ENCODE measurements around the gene DNAJC1.
"Not testable (repeated sequence)": the region's sequence is repeated elsewhere in the genome, so short reads cannot be mapped to it uniquely, and the experiment has no call there.

Gene DNAJC1

DNA sequence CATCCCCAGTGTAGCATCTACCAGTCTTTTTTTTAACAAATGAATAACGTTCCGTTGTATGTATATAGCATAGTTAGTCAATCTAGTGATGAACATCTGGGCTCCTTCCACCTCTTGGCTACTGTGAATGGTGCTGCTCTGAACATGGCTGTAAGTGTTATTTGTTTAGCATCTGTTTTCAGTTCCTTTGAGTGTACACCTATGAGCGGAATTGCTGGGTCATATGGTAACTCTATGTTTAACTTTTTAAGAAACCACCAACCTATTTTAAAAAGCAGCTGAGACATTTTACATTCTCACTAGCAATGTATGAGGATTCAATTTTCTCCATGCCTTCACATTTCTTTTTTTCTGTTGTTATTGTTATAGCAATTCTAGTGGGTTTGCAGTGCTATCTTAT, 178.2 kb downstream of the DNAJC1 start:
- DNase-seq (ENCODE audit: low read depth) = no peak

DNA sequence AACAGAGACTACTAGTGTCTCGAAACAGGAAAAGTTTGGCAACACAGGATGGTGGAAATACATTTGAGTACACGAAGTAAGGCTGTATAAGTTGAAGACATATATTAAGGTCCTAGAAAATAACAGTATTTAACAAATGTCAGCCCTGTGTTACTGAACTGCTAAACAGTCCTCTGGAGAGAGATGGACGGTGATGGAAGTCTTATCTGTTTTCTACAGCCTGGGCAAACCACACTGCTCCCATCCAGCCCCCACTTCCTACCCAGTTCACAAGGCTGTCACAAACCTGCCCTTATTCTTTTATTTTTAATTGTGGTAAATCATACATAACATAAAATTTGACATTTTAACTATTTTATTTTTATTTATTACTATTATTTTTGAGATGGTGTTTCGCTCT, 179.1 kb downstream of the DNAJC1 start:
- DNase-seq (ENCODE audit: low read depth) = no peak

DNA sequence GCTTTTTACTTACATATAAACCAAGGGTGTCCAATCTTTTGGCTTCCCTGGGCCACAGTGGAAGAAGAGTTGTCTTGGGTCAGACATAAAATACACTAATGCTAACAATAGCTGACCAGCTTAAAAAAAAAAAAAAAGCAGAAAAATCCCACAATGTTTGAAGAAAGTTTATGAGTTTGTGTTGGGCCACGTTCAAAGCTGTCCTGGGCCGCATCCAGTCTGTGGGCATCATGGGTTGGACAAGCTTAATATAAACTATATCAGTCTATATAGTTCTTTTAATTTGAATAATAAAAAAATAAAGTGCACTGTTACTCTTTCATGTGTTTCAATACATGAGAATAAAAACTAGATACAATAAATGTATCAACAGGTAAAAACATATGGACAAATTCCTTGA, 179.9 kb downstream of the DNAJC1 start:
- DNase-seq (ENCODE audit: low read depth) = no peak

DNA sequence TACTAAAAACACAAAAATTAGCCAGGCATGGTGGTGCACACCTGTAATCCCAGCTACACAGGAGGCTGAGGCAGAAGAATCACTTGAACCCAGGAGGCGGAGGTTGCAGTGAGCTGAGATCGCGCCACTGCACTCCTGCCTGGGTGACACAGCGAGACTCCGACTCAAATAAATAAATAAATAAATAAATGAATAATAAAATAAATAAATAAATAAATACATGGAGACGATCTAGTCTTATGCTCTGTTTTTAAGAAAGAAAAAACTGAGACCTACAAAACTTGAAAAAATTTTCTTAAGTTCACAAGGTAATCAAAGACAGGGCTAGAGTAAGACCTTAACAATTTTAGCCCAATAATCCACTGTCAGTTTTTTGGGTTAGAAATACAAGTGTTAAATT, 181.3 kb downstream of the DNAJC1 start:
- DNase-seq (ENCODE audit: low read depth) = not testable (repeated sequence)

DNA sequence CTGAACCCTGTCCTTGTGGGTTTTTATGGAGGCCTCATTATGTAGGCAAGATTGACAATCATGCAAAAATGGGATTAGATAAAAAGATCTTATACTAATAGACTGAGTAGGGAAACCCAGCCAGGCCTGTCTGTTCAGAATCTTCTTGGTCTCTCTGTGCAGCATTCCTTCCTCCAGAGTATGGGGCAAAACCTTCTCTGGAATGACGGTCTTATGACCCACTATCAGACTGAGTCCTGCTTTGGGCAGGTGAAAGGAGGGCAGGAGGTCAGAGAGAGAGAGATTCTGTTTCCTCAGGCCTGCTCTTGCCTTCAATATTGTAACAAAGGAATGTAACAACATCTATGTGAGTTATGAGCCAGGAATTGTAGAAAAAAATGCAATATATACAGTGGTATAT, 182.6 kb downstream of the DNAJC1 start:
- DNase-seq (ENCODE audit: low read depth) = no peak

DNA sequence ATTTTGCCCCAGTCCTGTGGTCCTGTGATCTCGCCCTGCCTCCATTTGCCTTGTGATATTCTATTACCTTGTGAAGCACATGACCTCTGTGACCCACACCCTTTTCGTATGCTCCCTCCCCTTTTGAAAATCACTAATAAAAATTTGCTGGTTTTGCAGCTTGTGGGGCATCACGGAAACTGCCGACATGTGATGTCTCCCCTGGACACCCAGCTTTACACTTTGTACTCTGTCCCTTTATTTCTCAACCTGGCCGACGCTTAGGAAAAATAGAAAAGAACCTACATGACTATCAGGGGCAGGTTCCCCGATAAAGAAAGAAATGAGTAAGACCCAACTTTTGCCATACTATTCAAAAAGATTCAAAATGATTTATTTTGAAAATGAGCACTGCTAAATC, 185.1 kb downstream of the DNAJC1 start:
- not testable (repeated sequence) for DNase-seq (ENCODE audit: low read depth)

DNA sequence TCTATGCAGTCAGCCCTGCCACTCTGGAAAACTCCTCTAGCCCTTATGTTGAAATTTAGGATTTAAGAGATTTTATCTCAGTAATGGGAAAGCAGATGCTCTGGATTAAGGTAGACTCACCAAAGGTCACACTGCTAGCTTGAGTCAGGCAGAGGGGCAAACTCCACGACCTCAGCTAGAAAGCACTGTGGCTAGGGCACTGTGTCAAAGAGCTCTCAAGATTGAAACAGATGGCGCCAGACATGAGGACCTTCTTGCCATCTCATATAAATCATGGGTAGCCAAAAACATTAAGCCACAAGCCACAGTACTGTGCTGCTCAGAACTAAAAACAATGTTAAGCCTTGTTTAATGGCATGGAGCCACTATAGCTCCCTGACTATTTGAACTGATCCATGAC, 188.7 kb downstream of the DNAJC1 start:
- DNase-seq (ENCODE audit: low read depth) = no peak

DNA sequence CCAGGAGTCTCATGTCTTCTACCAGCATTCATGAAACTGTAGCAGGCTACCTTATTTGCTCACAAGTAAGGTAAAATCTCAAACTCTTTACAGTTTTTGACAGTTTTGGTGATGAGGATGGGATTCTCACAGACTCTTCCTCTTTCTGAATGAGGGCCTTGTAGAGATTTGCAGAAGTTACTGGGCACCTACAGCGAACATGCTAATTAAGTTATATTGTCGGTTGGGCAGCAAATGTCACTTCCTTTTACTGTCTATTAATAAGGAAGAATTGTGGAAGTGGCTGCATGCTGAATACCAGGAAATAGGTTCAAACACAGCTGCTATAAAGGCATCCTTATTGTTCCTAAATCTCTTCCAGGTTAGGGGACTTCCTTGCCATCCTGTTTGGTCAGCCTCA, 189.6 kb downstream of the DNAJC1 start:
- DNase-seq (ENCODE audit: low read depth) = no peak

DNA sequence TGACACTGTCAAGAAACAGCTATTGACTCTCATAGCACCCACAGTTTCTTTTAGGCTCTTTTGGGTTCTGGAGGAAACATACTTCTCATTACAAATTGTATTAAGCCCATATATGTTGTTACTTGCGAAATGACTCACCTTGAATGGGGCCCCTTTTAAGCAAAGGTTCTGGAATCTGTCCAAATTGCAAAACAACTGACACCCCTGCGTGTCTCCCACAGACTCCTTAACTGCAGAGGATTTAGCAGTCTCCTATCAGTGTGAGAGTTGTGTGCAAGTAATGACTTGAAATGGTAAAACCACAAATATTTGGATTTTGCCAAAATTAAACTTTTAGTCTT, 192.3 kb downstream of the DNAJC1 start:
- no peak for DNase-seq (ENCODE audit: low read depth)

DNA sequence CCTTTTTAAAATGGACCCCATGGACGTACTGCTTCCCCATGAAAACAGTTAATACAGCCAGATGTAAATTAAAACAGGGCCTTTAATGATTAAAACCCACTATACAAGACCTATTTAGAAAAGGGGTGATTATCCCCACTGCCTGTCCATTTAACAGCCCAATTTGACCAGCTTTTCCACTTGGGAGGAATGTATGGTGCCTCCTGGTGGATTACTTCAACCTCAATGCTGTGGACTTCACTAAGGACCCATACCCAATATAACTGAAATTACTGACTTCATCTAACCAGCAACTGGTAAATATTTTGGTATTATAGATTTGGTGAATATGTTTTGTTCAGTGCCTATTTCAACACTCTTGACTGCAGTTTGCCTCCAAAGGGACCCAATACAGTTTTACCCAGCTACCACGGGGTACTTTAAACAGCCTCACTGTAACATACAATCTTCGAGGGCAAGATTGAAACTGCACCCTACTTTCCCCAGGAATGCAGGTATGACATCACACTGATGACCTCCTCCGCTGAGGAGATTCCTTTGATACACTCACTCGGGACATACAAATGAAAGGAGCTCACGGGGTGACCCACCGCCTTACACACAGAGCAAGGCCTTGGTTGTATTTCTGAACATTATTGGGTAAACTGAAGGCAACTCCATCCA, 192.8 kb downstream of the DNAJC1 start:
- no peak for DNase-seq (ENCODE audit: low read depth)

DNA sequence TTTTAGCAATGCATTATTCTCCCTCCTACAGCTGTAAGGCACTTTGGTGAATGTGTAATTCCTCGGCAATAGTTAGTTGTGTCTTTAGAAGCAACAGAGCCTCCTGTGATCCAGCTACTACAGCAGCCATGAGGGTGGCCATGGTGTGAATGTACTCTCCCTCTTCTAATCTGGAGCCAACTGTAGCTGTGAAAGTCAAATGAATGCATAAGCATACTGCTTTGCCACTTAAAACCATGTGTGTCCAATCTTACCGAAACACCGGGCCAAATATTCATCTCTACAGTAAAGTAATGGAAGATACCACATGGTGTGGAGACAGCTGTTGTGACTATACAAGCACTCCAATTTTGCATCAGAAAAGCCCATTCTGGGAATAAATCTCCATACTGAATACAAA, 195.0 kb downstream of the DNAJC1 start:
- no peak for DNase-seq (ENCODE audit: low read depth)

DNA sequence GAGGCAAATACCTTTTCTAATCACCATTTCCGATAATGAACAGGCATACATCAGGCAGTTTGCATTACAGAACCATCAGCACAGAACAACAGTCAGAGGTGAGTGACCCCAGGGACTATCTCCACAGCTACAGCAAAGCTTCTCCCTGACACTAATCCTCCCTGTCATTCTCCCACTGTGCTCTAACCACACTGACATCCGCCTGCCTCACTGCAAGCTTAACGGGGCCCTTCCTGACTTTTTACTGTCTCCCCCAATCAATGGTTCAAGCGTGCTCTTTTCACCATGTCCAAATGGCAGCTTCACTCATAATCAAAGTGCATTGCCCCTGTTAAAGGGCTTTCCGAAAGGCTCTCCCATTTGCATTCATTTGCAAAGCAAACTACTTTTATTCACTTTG, 196.3 kb downstream of the DNAJC1 start:
- DNase-seq (ENCODE audit: low read depth) = no peak

DNA sequence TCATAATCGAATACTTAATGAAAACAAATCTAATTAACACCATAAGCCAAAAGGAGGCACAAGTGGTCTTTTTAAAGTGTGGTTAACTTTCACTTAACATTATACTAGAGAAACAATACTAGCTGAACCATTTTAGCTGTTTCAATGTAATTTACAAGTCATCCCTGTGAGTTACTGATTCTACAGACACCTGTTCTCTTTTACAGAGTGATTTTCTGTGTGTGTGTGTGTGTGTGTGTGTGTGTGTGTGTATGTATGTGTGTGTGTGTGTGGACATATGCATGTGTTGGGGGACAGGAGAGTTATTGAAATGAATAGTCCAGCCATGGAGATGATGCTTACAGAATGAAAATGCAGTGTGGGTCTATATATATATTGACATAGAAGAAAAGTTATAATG, 200.2 kb downstream of the DNAJC1 start:
- DNase-seq (ENCODE audit: low read depth) = no peak

DNA sequence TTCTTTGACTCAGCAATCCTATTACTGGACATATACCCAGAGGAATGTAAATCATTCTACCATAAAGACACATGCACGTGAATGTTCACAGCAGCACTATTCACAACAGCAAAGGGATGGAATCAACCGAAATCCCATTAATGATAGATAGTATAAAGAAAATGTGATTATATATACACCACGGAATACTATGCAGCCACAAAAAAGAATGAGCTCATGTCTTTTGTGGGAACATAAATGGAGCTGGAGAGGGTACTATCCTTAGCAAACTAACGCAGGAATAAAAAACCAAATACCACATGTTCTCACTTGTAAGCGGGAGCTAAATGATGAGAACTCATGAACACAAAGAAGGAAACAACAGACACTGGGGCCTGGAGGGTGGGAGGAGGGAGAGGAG, 201.9 kb downstream of the DNAJC1 start:
- DNase-seq (ENCODE audit: low read depth) = no peak

DNA sequence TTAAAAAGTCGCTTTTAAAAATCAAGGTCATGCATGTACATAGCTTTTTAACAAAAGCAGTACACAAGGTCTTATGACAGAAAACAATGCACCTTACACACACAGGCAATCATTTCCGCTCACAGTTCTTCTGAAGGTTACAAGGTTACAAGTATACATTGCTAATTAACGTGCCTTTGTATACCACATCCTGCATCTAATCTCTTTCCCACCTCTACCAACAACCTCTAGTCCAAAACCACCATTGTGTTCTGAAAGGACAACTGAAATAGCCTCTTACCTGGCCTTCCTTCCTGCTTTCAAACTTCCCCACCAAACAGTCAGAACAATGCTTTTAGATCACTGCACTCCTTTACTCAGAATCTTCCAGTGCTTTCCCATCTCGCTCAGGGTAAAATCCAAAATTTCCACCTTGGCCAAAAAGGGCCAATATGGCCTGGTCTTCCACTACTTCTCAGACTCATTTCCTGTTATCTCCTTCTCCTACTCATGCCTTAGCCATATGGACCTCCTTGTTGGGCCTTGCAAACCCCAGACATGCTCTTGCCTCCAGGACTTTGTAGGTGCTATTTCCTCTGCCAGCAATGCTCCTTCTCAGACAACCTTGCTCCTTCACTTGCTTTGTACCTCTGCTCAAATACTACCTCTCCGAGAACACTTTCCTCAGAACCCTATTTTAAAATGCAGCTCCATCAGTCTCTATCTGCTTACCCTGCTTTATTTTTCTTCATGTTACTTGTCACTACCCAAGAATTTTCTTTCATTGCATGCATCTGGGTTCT, 205.4 kb downstream of the DNAJC1 start:
- DNase-seq (ENCODE audit: low read depth) = no peak

DNA sequence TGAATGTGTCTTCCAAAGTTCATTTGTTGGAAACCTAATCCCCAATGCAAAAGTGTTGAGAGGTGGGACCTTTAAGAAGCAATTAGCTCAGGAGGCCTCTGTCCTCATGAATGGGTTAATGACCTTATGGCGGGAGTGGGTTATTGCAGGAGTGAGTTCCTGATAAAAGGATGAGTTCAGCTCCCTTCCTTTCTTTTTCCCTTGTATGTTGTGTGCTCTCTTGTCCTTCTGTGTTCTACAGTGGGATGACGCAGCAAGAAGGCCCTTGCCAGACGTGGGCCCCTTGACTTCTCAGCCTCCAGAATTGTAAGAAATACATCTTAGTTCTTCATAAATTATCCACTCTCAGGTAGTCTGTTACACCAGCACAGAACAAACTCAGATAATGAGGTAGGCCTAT, 206.0 kb downstream of the DNAJC1 start:
- DNase-seq (ENCODE audit: low read depth) = no peak

DNA sequence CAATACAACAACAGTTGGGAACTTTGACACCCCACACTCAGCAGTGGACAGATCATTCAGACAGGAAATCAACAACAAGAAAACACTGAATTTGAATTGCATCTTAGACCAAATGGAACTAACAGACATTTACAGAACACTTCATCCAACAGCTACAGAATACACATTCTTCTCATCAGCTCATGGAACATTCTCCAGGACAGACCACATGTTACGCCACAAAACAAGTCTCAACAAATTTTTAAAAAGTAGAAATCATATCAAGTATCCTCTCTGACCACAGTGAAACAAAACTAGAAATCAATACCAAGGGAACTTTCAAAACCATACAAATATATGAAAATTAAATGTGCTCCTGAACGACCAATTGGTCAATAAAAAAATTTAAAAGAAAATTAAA, 212.3 kb downstream of the DNAJC1 start:
- no peak for DNase-seq (ENCODE audit: low read depth)

DNA sequence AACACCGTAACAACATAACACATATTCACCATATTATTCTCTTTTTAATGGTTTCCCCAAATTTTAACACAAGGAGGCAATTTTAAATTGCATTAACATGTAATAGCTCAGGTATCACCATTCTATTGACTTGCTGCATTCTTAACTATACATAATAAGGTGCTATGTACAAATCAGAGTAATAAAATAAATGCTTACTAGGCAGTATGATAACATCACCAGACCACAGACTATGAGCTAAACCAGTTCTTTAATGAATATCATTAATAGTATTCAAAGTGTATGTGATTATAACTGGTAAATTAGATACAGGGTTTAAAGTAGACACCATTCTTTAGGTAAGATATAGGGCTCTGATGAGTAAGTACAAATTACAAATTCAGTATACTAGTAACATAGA, 226.6 kb downstream of the DNAJC1 start:
- DNase-seq (ENCODE audit: low read depth) = no peak

DNA sequence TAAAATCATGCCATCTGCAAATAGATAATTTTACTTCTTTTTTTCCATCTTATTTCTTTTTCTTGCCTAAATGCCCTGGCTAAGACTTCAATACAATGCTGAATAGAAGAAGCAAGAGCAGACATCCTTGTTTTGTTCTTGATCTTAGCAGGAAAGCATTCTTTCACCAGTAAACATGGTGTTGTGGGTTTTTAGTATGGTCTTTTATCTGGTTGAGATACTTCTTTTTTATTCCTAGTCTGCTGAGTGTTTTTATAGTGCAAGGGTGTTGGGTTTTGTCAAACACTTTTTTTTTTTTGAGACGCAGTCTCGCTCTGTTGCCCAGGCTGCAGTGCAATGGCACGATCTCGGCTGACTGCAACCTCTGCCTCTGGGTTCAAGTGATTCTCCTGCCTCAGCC, 232.3 kb downstream of the DNAJC1 start:
- no peak for DNase-seq (ENCODE audit: low read depth)

DNA sequence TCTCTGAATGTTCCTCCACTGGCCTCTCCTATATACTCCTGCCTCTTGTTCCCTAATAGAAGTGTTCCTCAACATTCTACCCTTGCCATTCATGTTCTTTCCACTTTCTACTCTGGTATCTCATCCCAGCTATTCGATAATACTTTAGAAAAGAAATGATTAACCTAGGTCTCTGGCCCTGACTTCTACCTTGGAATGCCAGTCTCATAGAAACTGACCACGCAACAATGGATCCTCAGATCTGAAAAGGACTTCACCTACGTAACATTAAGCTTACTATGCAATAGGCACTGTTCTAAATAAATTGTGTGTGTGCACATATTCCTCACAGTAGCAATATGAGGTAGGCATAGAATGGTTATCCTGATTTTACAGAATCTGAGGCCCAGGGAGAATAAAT, 234.5 kb downstream of the DNAJC1 start:
- no peak for DNase-seq (ENCODE audit: low read depth)

DNA sequence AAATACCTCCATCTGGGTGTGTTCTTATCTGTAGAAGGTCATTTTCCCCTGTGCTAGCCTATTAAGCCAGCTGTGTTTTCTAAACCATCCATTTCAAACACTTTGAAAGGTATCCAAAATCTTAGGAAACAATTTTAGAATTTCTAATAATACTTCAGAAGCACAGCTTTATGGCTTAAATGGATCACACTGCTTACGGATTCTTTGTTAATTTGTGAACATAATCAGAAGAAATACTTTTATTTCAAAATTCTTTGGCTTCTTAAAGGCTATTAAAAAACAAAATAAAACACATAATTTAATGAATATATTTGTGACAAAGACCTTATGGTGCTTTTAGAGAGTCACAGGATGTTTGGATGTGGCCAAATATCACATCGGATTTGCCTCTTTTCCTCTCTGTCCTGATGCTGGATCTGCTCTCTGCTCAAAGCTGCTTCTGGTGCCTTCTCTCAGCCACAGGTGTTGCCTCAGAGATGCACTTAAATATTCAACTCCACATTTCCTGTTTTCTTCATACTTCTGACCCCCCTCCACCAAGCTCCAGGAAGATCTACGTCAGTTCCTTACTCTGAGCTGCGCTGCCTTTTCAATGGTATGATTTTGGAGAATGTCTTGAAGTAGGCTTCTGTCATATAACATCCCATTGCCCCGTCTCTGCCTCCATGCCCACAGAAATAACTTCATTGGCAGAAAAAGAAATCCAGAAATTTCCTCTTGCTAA, 238.9 kb downstream of the DNAJC1 start:
- DNase-seq (ENCODE audit: low read depth) = no peak

DNA sequence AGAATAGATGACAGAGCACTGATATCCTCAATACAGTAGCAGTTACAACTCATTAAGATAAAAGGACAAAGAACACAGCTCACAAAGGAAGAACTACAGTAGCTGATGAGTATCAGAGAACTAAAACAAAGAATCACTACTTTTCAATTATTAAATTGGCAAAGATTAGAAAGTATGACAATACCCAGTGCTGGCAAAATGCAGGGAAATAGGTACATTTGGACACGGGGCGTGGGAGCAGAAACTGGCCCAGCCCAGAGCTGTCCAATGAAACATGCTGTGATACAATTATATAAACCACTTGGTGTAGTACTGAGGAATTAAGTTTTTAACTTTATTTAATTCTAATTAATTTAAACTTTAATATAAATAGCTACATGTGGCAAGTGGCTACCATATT, 243.2 kb downstream of the DNAJC1 start:
- DNase-seq (ENCODE audit: low read depth) = no peak

DNA sequence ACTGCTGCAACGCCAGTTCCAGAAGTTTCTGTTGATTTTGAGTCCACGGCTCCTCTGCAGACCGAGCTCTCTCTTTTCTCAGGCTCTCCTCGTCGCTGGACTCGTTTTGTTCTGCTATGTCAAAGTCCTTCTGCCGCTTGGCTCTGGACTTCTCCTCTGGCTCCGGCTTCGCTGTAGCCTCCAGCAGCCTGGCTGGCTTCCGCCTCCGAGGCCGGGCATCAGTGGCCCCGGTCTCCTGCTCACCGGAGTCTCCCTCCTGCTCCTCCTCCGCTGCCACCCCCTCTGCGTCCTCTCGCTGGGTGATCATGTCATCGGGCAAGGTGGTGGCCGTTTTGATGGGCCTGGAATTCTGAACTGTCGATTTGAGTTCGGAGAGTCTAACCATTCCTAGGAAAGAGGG, 244.3 kb downstream of the DNAJC1 start:
- DNase-seq (ENCODE audit: low read depth) = no peak

DNA sequence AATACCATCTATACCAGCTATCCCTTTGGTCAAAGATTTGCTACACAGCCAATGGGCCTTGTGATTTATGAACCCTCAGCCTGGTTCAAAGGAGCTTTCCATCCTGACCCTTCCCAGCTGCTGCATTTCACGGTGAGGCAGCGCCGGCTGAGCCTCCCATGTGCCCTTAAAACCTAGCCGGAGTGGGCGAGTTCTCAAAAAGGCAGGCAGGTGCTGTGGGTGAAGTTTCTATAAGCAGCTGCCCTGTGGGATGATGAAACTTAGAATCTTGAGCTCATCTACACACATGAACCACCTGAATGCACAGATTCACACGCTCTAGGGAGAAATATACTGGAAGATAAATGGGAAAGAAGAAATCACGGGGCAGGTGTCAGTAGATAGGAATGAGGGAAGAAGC, 244.8 kb downstream of the DNAJC1 start:
- DNase-seq (ENCODE audit: low read depth) = no peak

Measured in stimulated activated CD8-positive, alpha-beta memory T cell treated with anti-CD3 and anti-CD28 coated beads, Interleukin-12 subunit alpha, Interleukin-12 subunit beta, amount 100 ng/mL, for 1 hour (primary cell).